GM12878 (cell line): Measurements from ENCODE around the gene PRKN. TPM values are rescaled to one million over a fixed set of nuclear protein-coding genes. Genes with fewer than 3 reads are reported as not detected.

Experiments
- ATAC-seq: fragments of 200-7000 bp; cut with Tn5 transposase; 3 replicates; pipeline ENCODE4 v1.9.1; 2020; ENCODE audit warnings: mild to moderate bottlenecking, moderate library complexity
- BruUV-seq: library from RNA; stranded (reverse); fragments of 400-500 nt; replicated peaks from 2 replicates; lab custom pipeline; 2021; lab: Mats Ljungman, UMichigan
- CTCF ChIA-PET: fragments of 300-600 bp; sonication (Branson Sonifier 250); formaldehyde crosslinking; extraction: SDS; loops from one replicate; lab custom pipeline; 2021; ENCODE audit warnings: inconsistent platforms; lab: Yijun Ruan, JAX
- POLR2A ChIA-PET: fragments of 350-600 bp; formaldehyde crosslinking; extraction: SDS; loops from one replicate; lab custom pipeline; 2021; ENCODE audit warnings: inconsistent platforms; lab: Charles Lee
- RAD21 ChIA-PET: fragments of 300-600 bp; sonication (Branson Sonifier 250); formaldehyde crosslinking; loops from one replicate; lab custom pipeline; 2023; ENCODE audit warnings: antibody characterized with exemption; ENCODE audit not compliant: unreplicated experiment; lab: Charles Lee
- SMC1A ChIA-PET: fragments of 300-600 bp; sonication (Branson Sonifier 250); formaldehyde crosslinking; loops from one replicate; lab custom pipeline; 2023; ENCODE audit not compliant: unreplicated experiment, uncharacterized antibody; lab: Charles Lee
- DNase-seq: peaks from one replicate; pipeline ENCODE4 v3.0.0-alpha.2; 2011; ENCODE audit warnings: low read depth, low spot score
- FAIRE-seq: peaks from 3 replicates; lab custom pipeline; 2011; peaks lifted over from hg19 to GRCh38; lab: Jason Lieb, UNC
- H2AFZ ChIP-seq: 2 replicates; pipeline ENCODE4 v1.6.0; 2011; ENCODE audit warnings: low read depth, low read length, control low read depth; ENCODE audit not compliant: control insufficient read depth
- H3K27ac ChIP-seq: 2 replicates; pipeline ENCODE4 v1.5.1; 2011; ENCODE audit warnings: control low read depth; ENCODE audit not compliant: control insufficient read depth, insufficient read depth
- H3K27me3 ChIP-seq, 2 experiments: replicated peaks in 1 of 2; 2 replicates each; pipeline versions ENCODE4 v1.6.0 to v1.6.1; 2011; ENCODE audit warnings: low read length in 1 of 2; ENCODE audit not compliant: control insufficient read depth in 2 of 2, insufficient read depth in 2 of 2
- H3K36me3 ChIP-seq, 2 experiments: 2 replicates each; pipeline ENCODE4 v1.5.1; 2011; ENCODE audit warnings: low read length in 1 of 2; ENCODE audit not compliant: control insufficient read depth in 2 of 2, insufficient read depth in 2 of 2
- H3K4me1 ChIP-seq: 2 replicates; pipeline ENCODE4 v1.6.1; 2011; ENCODE audit warnings: mild to moderate bottlenecking, low read length, moderate library complexity, mixed read lengths; ENCODE audit not compliant: control insufficient read depth, insufficient read depth
- H3K4me2 ChIP-seq: 2 replicates; pipeline ENCODE4 v1.6.0; 2011; ENCODE audit warnings: control low read depth; ENCODE audit not compliant: control insufficient read depth, insufficient read depth
- H3K4me3 ChIP-seq: fragments of 200-600 bp; sonication (generic); 2 replicates; pipeline ENCODE4 v1.5.1; 2016
- H3K79me2 ChIP-seq: 2 replicates; pipeline ENCODE4 v1.6.0; 2011; ENCODE audit warnings: low read length; ENCODE audit not compliant: control insufficient read depth, insufficient read depth
- H3K9ac ChIP-seq: 2 replicates; pipeline ENCODE4 v1.8.0; 2011; ENCODE audit warnings: low read length, control low read depth, mixed read lengths; ENCODE audit not compliant: control insufficient read depth, insufficient read depth
- H3K9me3 ChIP-seq: replicated peaks from 3 replicates; pipeline ENCODE4 v1.5.1; 2011; ENCODE audit warnings: mild to moderate bottlenecking, low read length; ENCODE audit not compliant: control insufficient read depth, insufficient read depth
- H4K20me1 ChIP-seq: 2 replicates; pipeline ENCODE4 v1.6.0; 2011; ENCODE audit not compliant: control insufficient read depth, insufficient read depth
- CBFB ChIP-seq: IDR thresholded peaks from 2 replicates; pipeline ENCODE4 v1.6.1; 2016; ENCODE audit warnings: antibody characterized with exemption, low read depth
- JUNB ChIP-seq: IDR thresholded peaks from 2 replicates; pipeline ENCODE4 v1.6.1; 2016; ENCODE audit warnings: antibody characterized with exemption, mild to moderate bottlenecking
- POLR2AphosphoS5 ChIP-seq: IDR thresholded peaks from 2 replicates; pipeline ENCODE4 v1.6.1; 2011; ENCODE audit warnings: mild to moderate bottlenecking, low read length, inconsistent platforms
- RAD21 ChIP-seq: IDR thresholded peaks from 2 replicates; pipeline ENCODE4 v1.6.1; 2011; ENCODE audit warnings: mild to moderate bottlenecking, low read depth, low read length, moderate library complexity; ENCODE audit not compliant: insufficient read depth
- SUPT20H ChIP-seq: IDR thresholded peaks from 2 replicates; pipeline ENCODE4 v1.6.1; 2011; ENCODE audit warnings: low read depth, mild to moderate bottlenecking, low read length, moderate library complexity, borderline replicate concordance; ENCODE audit not compliant: control insufficient read depth
- TARDBP ChIP-seq: IDR thresholded peaks from 2 replicates; pipeline ENCODE4 v1.6.1; 2016; ENCODE audit warnings: borderline replicate concordance
- YBX1 ChIP-seq: fragments of 450-650 bp; IDR thresholded peaks from 2 replicates; pipeline ENCODE4 v1.6.1; 2016; ENCODE audit warnings: antibody characterized with exemption
- ZNF217 ChIP-seq: fragments of 450-650 bp; IDR thresholded peaks from 2 replicates; pipeline ENCODE4 v1.6.1; 2017; ENCODE audit warnings: antibody characterized with exemption, mild to moderate bottlenecking
- WGBS: methylation state at CpG from one replicate; pipeline ENCODE4 v1.1.6; 2016; ENCODE audit warnings: low lambda C conversion rate; ENCODE audit not compliant: insufficient replicate concordance, insufficient coverage; ENCODE audit errors: missing lambda C conversion rate; 5-methylcytosine and 5-hydroxymethylcytosine counted together
- in situ Hi-C: fragments of 300-500 bp; cut with MboI; formaldehyde crosslinking; loops from 9 replicates; pipeline ENCODE4 v1.14.3; 2018; ENCODE audit warnings: mixed read lengths
- intact Hi-C: fragments of 100-400 bp; cut with micrococcal nuclease; formaldehyde crosslinking; loops from one replicate; pipeline ENCODE4 v1.14.2; 2022; ENCODE audit not compliant: unreplicated experiment
- polyA plus RNA-seq, 11 experiments: library from polyadenylated mRNA; depleted of rRNA in 4 of 11; unstranded in 6 of 11; stranded (reverse) in 5 of 11; fragments of >200 nt; fragmentation: Nextera tagmentation in 4 of 11; fragmentation: Illumina TruSeq in 1 of 11; extraction: Ambion mirVana in 4 of 11; extraction: Trizol in 1 of 11; gene quantifications; 1 replicate in 1 of 11; 2 replicates in 10 of 11; pipeline versions ENCODE4 v1.2.1 to v1.2.3, GENCODE V29; 2011 to 2016; ENCODE audit warnings: inconsistent platforms in 2 of 11, missing spikeins in 2 of 11, low read depth in 1 of 11
- total RNA-seq, 4 experiments: library from RNA; depleted of rRNA in 3 of 4; stranded (reverse); fragments of >200 nt in 3 of 4; fragmentation: Illumina TruSeq in 1 of 4; extraction: Trizol in 1 of 4; gene quantifications; 2 replicates each; pipeline versions ENCODE4 v1.2.1 to v1.2.3, GENCODE V29; 2013 to 2021
- TF ChIP-seq, protein P1 (sequence below): fragments of 450-650 bp; IDR thresholded peaks from 2 replicates; pipeline ENCODE4 v1.6.1; 2017; ENCODE audit warnings: mild to moderate bottlenecking, low read depth, inconsistent platforms; ENCODE audit not compliant: poor library complexity, severe bottlenecking
- TF ChIP-seq, protein P2 (sequence below): IDR thresholded peaks from 2 replicates; pipeline ENCODE4 v1.6.1; 2012; ENCODE audit warnings: low read depth, low read length, improper control_type of control experiment

PRKN gene
- total and polyA plus RNA-seq, 10 of the 15 experiments (the other 5 are each of a cell fraction or from before 2014, with no cell fraction given): 0.06 to 0.09 TPM; not detected in 8

- TF ChIP-seq ZNF217 (no peak), YBX1 (no peak), RAD21 (no peak), SUPT20H (no peak), POLR2AphosphoS5 (no peak), TARDBP (no peak), JUNB (no peak), CBFB (no peak)
- TF ChIP-seq, protein P1, sequence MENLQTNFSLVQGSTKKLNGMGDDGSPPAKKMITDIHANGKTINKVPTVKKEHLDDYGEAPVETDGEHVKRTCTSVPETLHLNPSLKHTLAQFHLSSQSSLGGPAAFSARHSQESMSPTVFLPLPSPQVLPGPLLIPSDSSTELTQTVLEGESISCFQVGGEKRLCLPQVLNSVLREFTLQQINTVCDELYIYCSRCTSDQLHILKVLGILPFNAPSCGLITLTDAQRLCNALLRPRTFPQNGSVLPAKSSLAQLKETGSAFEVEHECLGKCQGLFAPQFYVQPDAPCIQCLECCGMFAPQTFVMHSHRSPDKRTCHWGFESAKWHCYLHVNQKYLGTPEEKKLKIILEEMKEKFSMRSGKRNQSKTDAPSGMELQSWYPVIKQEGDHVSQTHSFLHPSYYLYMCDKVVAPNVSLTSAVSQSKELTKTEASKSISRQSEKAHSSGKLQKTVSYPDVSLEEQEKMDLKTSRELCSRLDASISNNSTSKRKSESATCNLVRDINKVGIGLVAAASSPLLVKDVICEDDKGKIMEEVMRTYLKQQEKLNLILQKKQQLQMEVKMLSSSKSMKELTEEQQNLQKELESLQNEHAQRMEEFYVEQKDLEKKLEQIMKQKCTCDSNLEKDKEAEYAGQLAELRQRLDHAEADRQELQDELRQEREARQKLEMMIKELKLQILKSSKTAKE: no peak
- TF ChIP-seq, protein P2, sequence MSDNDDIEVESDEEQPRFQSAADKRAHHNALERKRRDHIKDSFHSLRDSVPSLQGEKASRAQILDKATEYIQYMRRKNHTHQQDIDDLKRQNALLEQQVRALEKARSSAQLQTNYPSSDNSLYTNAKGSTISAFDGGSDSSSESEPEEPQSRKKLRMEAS: no peak
- no peak for DNase-seq
- H3K4me3 ChIP-seq: no peak overlapping the region
- H3K27ac ChIP-seq: no peak overlapping the region
- no TSS peak for BruUV-seq
- ATAC-seq: no peak
- no peaks in the 10 kb centered on the region for H3K9me3 ChIP-seq
- H3K4me2 ChIP-seq: no peak overlapping the region
- H2AFZ ChIP-seq: no peak overlapping the region
- ChIA-PET POLR2A (no interaction called here), RAD21 (no interaction called here), CTCF (no interaction called here), SMC1A (no interaction called here)
- H3K36me3 ChIP-seq: no peaks in the 10 kb centered on the region
- H3K4me1 ChIP-seq: no peaks in the 10 kb centered on the region
- intact Hi-C loops (no loop called here), in situ Hi-C loops (no loop called here)
- 11% methylated on average over 8 of the region's 8 CpGs for WGBS
- no peaks in the 10 kb centered on the region for H3K79me2 ChIP-seq
- no peak overlapping the region for H3K9ac ChIP-seq
- H4K20me1 ChIP-seq: no peaks in the 10 kb centered on the region
- FAIRE-seq: no peak
- H3K27me3 ChIP-seq: no peaks in the 10 kb centered on the region; a peak in 1 of 4 replicates
Measured at GRCh38 chr6:161443848-161444247, 1283.7 kb downstream of the PRKN start.
